Natural killer cell (primary cell): Measurements from ENCODE around the gene PDZD8. TPM values are rescaled to one million over a fixed set of nuclear protein-coding genes. Genes with fewer than 3 reads are reported as not detected.

Experiments used
- ATAC-seq, 3 donors: fragments of 150-1000 bp in 2 of 3; fragments of 200-7000 bp in 1 of 3; cut with Tn5 transposase; 1 replicate in 1 of 3; 2 replicates in 2 of 3; pipeline ENCODE4 v1.10.0; 2021; ENCODE audit warnings: mild to moderate bottlenecking in 2 of 3, moderate library complexity in 2 of 3
- DNase-seq, 2 donors: peaks; one replicate each; pipeline versions ENCODE4 v3.0.0 to v3.0.0-alpha.2; 2013 to 2021; ENCODE audit warnings: mixed read lengths in 1 of 2
- H3K27ac ChIP-seq: one replicate; pipeline ENCODE4 v1.5.1; 2013; ENCODE audit warnings: mild to moderate bottlenecking, low read length
- H3K27me3 ChIP-seq: one replicate; pipeline ENCODE4 v1.6.1; 2013; ENCODE audit warnings: low read length; ENCODE audit not compliant: control insufficient read depth, insufficient read depth
- H3K36me3 ChIP-seq: one replicate; pipeline ENCODE4 v1.6.1; 2013; ENCODE audit warnings: low read length; ENCODE audit not compliant: control insufficient read depth, insufficient read depth
- H3K4me1 ChIP-seq: one replicate; pipeline ENCODE4 v1.6.1; 2013; ENCODE audit warnings: low read length; ENCODE audit not compliant: control insufficient read depth, insufficient read depth
- H3K4me3 ChIP-seq: one replicate; pipeline ENCODE4 v1.5.1; 2013; ENCODE audit warnings: low read length
- H3K9me3 ChIP-seq: one replicate; pipeline ENCODE4 v1.6.1; 2013; ENCODE audit warnings: low read length; ENCODE audit not compliant: control insufficient read depth, insufficient read depth
- H3K27ac Mint-ChIP-seq, 2 donors: one replicate each; pipeline ENCODE4 v1.8.0; 2022; ENCODE audit warnings: mild to moderate bottlenecking in 2 of 2, mixed read lengths in 2 of 2, moderate library complexity in 1 of 2
- H3K27me3 Mint-ChIP-seq, 2 donors: one replicate each; pipeline ENCODE4 v1.8.0; 2022; ENCODE audit warnings: low read depth in 2 of 2, mixed read lengths in 2 of 2
- H3K36me3 Mint-ChIP-seq: one replicate; pipeline ENCODE4 v1.8.0; 2022; ENCODE audit warnings: mixed read lengths
- H3K4me1 Mint-ChIP-seq, 2 donors: one replicate each; pipeline ENCODE4 v1.8.0; 2022; ENCODE audit warnings: mixed read lengths in 2 of 2
- H3K4me3 Mint-ChIP-seq: one replicate; pipeline ENCODE4 v1.8.0; 2022; ENCODE audit warnings: mild to moderate bottlenecking, moderate library complexity, mixed read lengths
- H3K9me3 Mint-ChIP-seq, 2 donors: one replicate each; pipeline ENCODE4 v1.8.0; 2022; ENCODE audit warnings: mixed read lengths in 2 of 2
- CTCF ChIP-seq: fragments of 200-600 bp; IDR thresholded peaks from one replicate; pipeline ENCODE4 v1.8.0; 2022; ENCODE audit warnings: antibody characterized with exemption
- WGBS: methylation state at CpG from one replicate; pipeline ENCODE4 v1.1.7; 2013; ENCODE audit warnings: missing lambda C conversion rate; ENCODE audit not compliant: insufficient coverage; 5-methylcytosine and 5-hydroxymethylcytosine counted together
- intact Hi-C: fragments of 100-400 bp; cut with micrococcal nuclease; formaldehyde crosslinking; loops from one replicate; pipeline ENCODE4 v1.14.2; 2022
- total RNA-seq, 4 donors: library from RNA; stranded (reverse); fragments of 120-200 nt in 1 of 4; gene quantifications; one replicate each; pipeline versions ENCODE4 v1.2.3 to v1.2.4, GENCODE V29; 2013 to 2022

The PDZD8 gene
- total RNA-seq, 3 donors from 2014 or later (not counting 1 experiment from before 2014, with no cell fraction given), result 44.5 to 64.3 (median 51.8) TPM

GRCh38 chr10:117334066-117334465 is 41.2 kb downstream of the PDZD8 start:
- Mint-ChIP-seq H3K4me3 (no peak overlapping the region), H3K36me3 (peaks cover 9% of the 10 kb centered on the region), H3K27me3 (no peaks in the 10 kb centered on the region), H3K27ac (no peak overlapping the region), H3K4me1 (peaks cover 43 to 46% of the 10 kb centered on the region in 2 donors), H3K9me3 (peaks cover 0 to 8% of the 10 kb centered on the region in 2 donors)
- Histone ChIP-seq H3K4me1 (no peaks in the 10 kb centered on the region), H3K27ac (no peak overlapping the region), H3K9me3 (peaks cover 5% of the 10 kb centered on the region), H3K36me3 (no peaks in the 10 kb centered on the region), H3K27me3 (no peaks in the 10 kb centered on the region), H3K4me3 (no peak overlapping the region)
- intact Hi-C loops, result no loop called here
- no peak for TF ChIP-seq CTCF
- 100% methylated on average over 2 of the region's 2 CpGs for WGBS
- ATAC-seq, result no peak
- no peak for DNase-seq

- peaks cover 62 to 64% of the 10 kb centered on the region in 2 donors for H3K4me1 Mint-ChIP-seq
- H3K27me3 ChIP-seq, result no peaks in the 10 kb centered on the region
- no peak for TF ChIP-seq CTCF
- no peak for ATAC-seq
- H3K36me3 ChIP-seq, result no peaks in the 10 kb centered on the region
- no peak overlapping the region for H3K4me3 Mint-ChIP-seq
- H3K9me3 ChIP-seq, result no peaks in the 10 kb centered on the region
- H3K27ac Mint-ChIP-seq, result no peak overlapping the region
- H3K27ac ChIP-seq, result no peak overlapping the region
- no peaks in the 10 kb centered on the region for H3K4me1 ChIP-seq
- no peak for DNase-seq
- H3K9me3 Mint-ChIP-seq, result no peaks in the 10 kb centered on the region
- H3K27me3 Mint-ChIP-seq, result no peaks in the 10 kb centered on the region
- intact Hi-C loops, result no loop called here
- H3K36me3 Mint-ChIP-seq, result no peaks in the 10 kb centered on the region
- no peak overlapping the region for H3K4me3 ChIP-seq
Measured at GRCh38 chr10:117327262-117327661, 48.0 kb downstream of the PDZD8 start.

- Mint-ChIP-seq H3K27ac (no peak overlapping the region), H3K9me3 (no peaks in the 10 kb centered on the region), H3K27me3 (no peaks in the 10 kb centered on the region), H3K4me1 (peaks cover 40 to 45% of the 10 kb centered on the region in 2 donors), H3K4me3 (no peak overlapping the region), H3K36me3 (no peaks in the 10 kb centered on the region)
- Histone ChIP-seq H3K27me3 (no peaks in the 10 kb centered on the region), H3K36me3 (no peaks in the 10 kb centered on the region), H3K27ac (no peak overlapping the region), H3K4me1 (no peaks in the 10 kb centered on the region), H3K9me3 (no peaks in the 10 kb centered on the region), H3K4me3 (no peak overlapping the region)
- ATAC-seq (no peak), DNase-seq (no peak)
- TF ChIP-seq CTCF, result no peak
- intact Hi-C loops, result loop anchor here (5.0 kb wide), 1 partner anchor 107 kb away; no protein-coding TSS in a partner anchor
- 100% methylated on average over 2 of the region's 2 CpGs for WGBS
Measured at GRCh38 chr10:117324367-117324766, 50.9 kb downstream of the PDZD8 start.

GRCh38 chr10:117322260-117322659 is 53.0 kb downstream of the PDZD8 start:
- 51% methylated on average over 4 of the region's 4 CpGs for WGBS
- H3K27ac ChIP-seq, result no peak overlapping the region
- H3K4me3 ChIP-seq, result no peak overlapping the region
- TF ChIP-seq CTCF, result no peak
- DNase-seq, result no peak
- Mint-ChIP-seq H3K4me3 (no peak overlapping the region), H3K36me3 (no peaks in the 10 kb centered on the region), H3K27ac (peak overlapping the region in 1 of 2 donors; percentile 24), H3K27me3 (no peaks in the 10 kb centered on the region), H3K4me1 (peaks cover 31 to 32% of the 10 kb centered on the region in 2 donors), H3K9me3 (no peaks in the 10 kb centered on the region)
- intact Hi-C loops, result loop anchor here (5.0 kb wide), 1 partner anchor 105 kb away; no protein-coding TSS in a partner anchor
- H3K9me3 ChIP-seq, result no peaks in the 10 kb centered on the region
- H3K27me3 ChIP-seq, result no peaks in the 10 kb centered on the region
- no peaks in the 10 kb centered on the region for H3K36me3 ChIP-seq
- no peak for ATAC-seq
- H3K4me1 ChIP-seq, result no peaks in the 10 kb centered on the region
